ENCODE results near the gene GPR108. TPM values are rescaled to one million over a fixed set of nuclear protein-coding genes. Genes with fewer than 3 reads are reported as not detected.
"Not testable (repeated sequence)": the region's sequence is repeated elsewhere in the genome, so short reads cannot be mapped to it uniquely, and the experiment has no call there.

The GPR108 gene
- total RNA-seq, 4 donors from 2014 or later = 45.7 to 72.8 (median 52.0) TPM

GRCh38 chr19:6711078-6711361, 26.4 kb downstream of the GPR108 start:
- intact Hi-C loops (cut with DNase I) = no loop called here
- DNase-seq = no peak
- Histone ChIP-seq H3K4me1 (peaks cover 0 to 6% (median 0%) of the 10 kb centered on the region in 3 donors), H3K9me3 (no peaks in the 10 kb centered on the region), H3K4me3 (no peak overlapping the region), H3K27ac (no peak overlapping the region), H3K27me3 (peaks cover 0 to 63% (median 0%) of the 10 kb centered on the region in 4 donors), H3K36me3 (peaks cover 0 to 6% (median 0%) of the 10 kb centered on the region in 3 donors)
- TF ChIP-seq CTCF (IDR thresholded peaks at IDR 0.05) = no peak
- TF ChIP-seq POLR2A (IDR thresholded peaks at IDR 0.05) = no peak
- WGBS, 2 donors = 56 to 73% methylated on average over 5 to 9 of the region's 9 CpGs

- no peak for DNase-seq
- H3K36me3 ChIP-seq = peaks cover 0 to 6% (median 0%) of the 10 kb centered on the region in 3 donors
- H3K4me1 ChIP-seq = peaks cover 0 to 6% (median 0%) of the 10 kb centered on the region in 3 donors
- no peak overlapping the region for H3K4me3 ChIP-seq
- H3K27me3 ChIP-seq = peaks cover 0 to 63% (median 0%) of the 10 kb centered on the region in 4 donors
- no peaks in the 10 kb centered on the region for H3K9me3 ChIP-seq
- peak in 1 of 6 experiments; percentile 9 for TF ChIP-seq CTCF (IDR thresholded peaks at IDR 0.05)
- no peak for TF ChIP-seq POLR2A (IDR thresholded peaks at IDR 0.05)
- intact Hi-C loops (cut with DNase I) = no loop called here
- WGBS, 2 donors = 25 to 29% methylated on average over 30 of the region's 30 CpGs
- H3K27ac ChIP-seq = no peak overlapping the region
Observed at GRCh38 chr19:6710273-6711077, 26.9 kb downstream of the GPR108 start.

- TF ChIP-seq CTCF (IDR thresholded peaks at IDR 0.05) (no peak), POLR2A (IDR thresholded peaks at IDR 0.05) (no peak)
- peaks cover 0 to 63% (median 0%) of the 10 kb centered on the region in 4 donors for H3K27me3 ChIP-seq
- no peaks in the 10 kb centered on the region for H3K9me3 ChIP-seq
- 41 to 73% methylated on average over 6 to 10 of the region's 14 CpGs for whole genome bisulfite sequencing, 2 donors
- H3K4me1 ChIP-seq = peaks cover 0 to 6% (median 0%) of the 10 kb centered on the region in 3 donors
- H3K36me3 ChIP-seq = peaks cover 0 to 6% (median 0%) of the 10 kb centered on the region in 3 donors
- intact Hi-C loops (cut with DNase I) = no loop called here
- no peak overlapping the region for H3K4me3 ChIP-seq
- no peak overlapping the region for H3K27ac ChIP-seq
- no peak for DNase-seq
Observed at GRCh38 chr19:6709549-6709948, 27.8 kb downstream of the GPR108 start.

- not testable (repeated sequence) for H3K36me3 ChIP-seq, DNase-seq
- peaks cover 0 to 57% (median 0%) of the 10 kb centered on the region in 4 donors for H3K27me3 ChIP-seq
Observed at GRCh38 chr19:6708913-6709312, 28.5 kb downstream of the GPR108 start.

GRCh38 chr19:6708346-6708745, 29.0 kb downstream of the GPR108 start:
- peaks cover 0 to 6% (median 0%) of the 10 kb centered on the region in 3 donors for H3K4me1 ChIP-seq
- H3K27me3 ChIP-seq = peaks cover 0 to 57% (median 0%) of the 10 kb centered on the region in 4 donors
- peaks cover 0 to 6% (median 0%) of the 10 kb centered on the region in 3 donors for H3K36me3 ChIP-seq
- H3K27ac ChIP-seq = no peak overlapping the region
- no peaks in the 10 kb centered on the region for H3K9me3 ChIP-seq
- H3K4me3 ChIP-seq = no peak overlapping the region
- 65 to 74% methylated on average over 3 of the region's 3 CpGs for WGBS, 2 donors
- TF ChIP-seq POLR2A (IDR thresholded peaks at IDR 0.05) = no peak
- no peak for TF ChIP-seq CTCF (IDR thresholded peaks at IDR 0.05)
- intact Hi-C loops (cut with DNase I) = no loop called here
- DNase-seq = no peak

More at GRCh38 chr19:6708913-6709312, 28.5 kb downstream of the GPR108 start:
- H3K4me1 ChIP-seq; intact Hi-C loops (cut with DNase I); H3K4me3 ChIP-seq; H3K27ac ChIP-seq; H3K9me3 ChIP-seq: not testable (repeated sequence)
- WGBS, 2 donors = 82 to 89% methylated on average over 6 to 7 of the region's 12 CpGs

All from esophagus squamous epithelium (tissue), 5 donors.